NCI-H460 (cell line): Measurements from ENCODE around the gene PTPRM. TPM values are rescaled to one million over a fixed set of nuclear protein-coding genes. Genes with fewer than 3 reads are reported as not detected.

Experiments used
- DNase-seq: peaks from one replicate; pipeline ENCODE4 v3.0.0-alpha.2; 2016; ENCODE audit warnings: low read depth; ENCODE audit errors: extremely low read depth
- total RNA-seq: library from RNA; depleted of rRNA; stranded (reverse); fragments of >200 nt; shearing (Covaris generic); gene quantifications from 2 replicates; pipeline ENCODE4 v1.2.3, GENCODE V29; 2014

PTPRM gene
- total RNA-seq, 1 experiment from 2014 or later: 129 TPM

DNA sequence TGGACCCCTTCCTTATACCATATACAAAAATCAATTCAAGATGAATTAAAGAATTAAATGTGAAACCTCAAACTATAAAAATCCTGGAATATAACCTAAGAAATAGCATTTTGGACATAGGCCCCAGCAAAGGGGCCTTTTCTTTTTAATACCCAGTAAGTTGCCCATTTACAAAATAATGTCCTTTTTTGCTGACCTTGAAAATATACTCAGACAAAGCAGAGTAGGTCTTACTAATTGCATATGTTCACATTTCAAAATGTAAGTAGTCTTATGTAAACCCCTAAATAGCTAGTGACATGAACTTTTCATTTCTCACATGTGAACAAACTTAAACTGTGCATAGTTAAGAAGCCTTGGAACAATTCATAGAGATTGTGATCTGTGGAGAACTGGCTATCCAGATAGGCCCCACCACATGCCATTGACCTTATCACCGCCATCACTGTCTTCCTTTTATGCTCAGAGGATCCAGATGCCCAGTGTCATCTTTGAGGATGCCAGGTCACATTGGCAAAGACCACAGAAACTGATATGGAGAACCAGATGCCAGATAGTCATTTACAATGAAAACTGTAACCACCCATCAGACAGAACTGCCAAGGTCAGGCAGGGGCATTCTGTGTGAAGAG, 759.8 kb downstream of the PTPRM start:
- no peak for DNase-seq

DNA sequence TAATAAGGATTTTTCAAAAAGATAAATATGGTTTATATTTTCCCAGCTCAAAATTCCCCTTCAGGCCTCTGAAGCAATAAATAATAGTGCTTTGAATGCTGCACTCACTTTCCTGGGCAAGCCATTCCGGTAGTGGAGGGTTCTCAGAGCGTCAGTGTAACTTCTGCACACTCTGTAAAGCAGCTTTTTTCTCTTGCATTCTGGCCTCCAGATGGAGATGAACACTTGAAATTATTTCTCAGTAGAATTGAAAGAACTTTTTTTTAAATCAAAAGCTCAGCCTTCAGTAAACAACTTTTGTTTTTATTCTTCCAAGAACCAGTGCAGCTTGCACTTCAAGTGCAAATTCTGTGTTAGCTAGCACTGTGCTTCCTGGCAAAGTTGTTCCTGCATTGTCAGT, 761.0 kb downstream of the PTPRM start:
- DNase-seq: no peak

DNA sequence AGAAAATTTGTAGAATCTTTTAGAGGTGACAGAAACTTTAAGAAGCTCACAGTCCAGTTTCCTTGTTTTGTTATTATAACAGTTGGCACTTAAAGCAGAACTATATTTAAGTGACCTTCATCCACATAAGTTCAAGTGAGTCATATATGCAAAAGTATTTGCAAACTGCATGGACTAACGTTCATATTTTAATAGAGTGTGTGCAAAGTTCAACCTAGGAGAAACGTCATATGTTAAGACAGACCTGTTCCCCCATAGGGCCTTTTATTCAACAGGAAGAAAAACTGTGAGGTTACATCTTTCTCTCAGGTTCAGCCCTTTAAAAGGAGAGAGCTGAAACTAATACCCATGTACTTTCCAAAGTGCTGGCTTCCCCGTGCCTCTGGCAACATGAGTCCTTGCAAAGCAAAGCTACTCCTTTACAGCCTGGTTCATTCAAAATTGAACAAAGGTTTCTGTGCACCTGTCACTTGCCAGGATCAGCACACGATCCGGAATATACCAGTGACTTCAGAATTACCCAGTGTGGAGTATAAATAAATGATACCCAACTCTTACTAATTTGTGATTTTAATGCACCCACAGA, 762.2 kb downstream of the PTPRM start:
- no peak for DNase-seq

DNA sequence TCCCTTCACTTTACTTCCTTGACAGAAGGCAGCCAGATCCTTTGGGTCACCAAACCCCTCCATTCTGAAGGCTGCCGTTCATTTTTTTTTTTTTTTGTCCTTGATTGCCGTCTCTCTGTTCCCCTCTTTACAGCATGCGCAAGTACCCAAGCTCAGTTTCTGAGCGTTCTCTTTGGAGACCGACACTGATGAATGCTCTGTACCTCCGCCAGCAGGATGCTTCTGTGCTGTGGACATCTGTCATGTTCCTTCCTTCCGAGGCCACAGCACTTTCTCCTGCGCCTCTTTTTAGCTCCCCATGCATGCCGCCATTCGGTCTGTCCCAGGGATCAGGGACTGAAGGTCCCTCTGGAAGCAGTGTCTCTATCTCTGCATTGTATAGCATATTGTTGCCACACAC, 763.5 kb downstream of the PTPRM start:
- no peak for DNase-seq

DNA sequence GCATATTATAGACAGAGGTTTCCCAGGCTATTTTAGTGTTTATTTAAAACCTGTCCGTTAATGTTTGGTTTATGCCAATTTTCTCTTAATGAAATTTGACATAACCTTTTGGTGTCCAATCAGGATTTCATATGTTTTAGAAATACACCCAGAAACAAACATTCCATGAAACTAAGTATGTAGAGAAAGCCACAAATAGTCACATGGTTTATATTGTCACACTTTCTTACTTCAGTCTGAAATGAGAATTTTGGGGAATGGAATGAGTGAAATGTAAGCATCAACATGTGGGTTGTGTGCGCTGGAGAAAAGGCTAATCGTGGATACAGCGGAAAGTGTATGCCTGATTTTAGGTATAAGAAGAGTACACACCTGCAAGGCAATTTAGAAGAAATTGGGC, 765.2 kb downstream of the PTPRM start:
- DNase-seq: no peak

DNA sequence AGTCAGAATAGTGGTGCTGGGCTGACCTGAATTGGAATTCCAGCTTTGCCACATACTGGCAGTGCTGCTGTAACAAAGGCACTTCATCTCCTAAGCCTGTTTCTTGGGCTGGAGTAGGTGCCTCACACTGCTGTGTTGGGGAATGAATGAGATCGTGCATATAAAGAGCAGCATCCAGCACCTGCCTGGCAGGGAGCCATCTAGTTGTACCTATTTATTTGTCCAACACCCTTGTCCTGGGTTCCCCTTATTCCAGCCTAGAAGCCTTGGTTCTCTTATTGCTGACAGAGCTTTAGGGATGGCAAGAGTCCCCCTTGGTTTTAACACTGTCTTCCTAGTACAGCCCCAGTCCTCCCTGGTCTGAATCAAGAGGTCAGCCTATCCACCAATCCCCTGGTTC, 766.8 kb downstream of the PTPRM start:
- DNase-seq: no peak

DNA sequence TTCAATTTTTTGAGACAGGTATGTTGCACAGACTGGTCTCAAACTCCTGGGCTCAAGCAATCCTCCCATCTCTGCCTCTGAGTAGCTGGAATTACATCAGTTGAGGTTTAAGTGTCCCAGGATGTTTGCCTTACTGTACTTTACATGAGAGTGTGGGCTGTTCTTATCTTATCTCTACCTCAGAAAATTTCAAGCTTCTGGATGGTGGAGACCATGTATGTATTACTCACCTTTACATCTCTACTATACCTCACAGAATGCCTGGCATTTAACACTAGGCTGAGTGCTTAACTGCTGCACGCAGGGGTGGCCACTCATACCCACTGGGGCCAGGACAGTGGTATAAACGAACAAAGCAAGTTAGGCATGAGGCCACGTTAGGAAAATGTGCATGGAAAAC, 770.1 kb downstream of the PTPRM start:
- DNase-seq: no peak

DNA sequence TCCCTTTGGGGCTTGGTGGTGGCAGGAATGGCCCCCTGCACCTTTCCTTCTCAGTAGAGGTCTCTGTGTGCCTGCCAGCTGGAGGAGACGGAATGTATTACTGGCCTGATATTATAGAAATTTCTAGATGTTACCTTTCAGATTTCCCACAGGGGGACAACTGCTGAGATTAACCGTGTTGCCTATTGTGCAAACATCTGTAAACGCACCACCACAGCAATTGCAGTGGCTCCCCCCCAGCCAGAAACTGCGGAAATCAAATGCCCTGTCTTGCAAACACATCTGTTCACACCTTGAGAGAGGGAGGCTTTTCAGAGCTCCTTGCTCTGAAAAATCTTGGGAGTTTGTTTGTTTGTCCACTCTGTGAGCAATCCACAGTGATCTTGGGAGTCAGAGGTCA, 772.1 kb downstream of the PTPRM start:
- DNase-seq: no peak

DNA sequence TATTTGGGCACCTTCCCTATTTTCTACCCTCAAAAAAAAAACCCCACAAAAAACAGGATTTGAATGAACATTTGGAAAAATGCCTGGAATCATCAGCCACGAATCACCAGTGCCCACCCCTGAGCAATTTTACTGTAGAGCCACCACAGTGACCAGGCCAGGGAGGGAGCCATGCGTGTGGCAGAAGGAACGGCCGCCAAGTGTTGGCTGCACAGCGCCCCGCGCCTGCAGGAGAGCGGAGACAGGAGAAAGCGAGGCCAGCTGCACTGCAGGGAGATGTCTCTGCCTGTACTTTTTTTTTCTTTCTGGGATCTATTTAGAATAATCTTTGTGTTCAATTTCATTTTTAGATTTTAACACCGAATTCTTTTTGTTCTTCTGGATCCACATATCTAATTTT, 772.8 kb downstream of the PTPRM start:
- no peak for DNase-seq

DNA sequence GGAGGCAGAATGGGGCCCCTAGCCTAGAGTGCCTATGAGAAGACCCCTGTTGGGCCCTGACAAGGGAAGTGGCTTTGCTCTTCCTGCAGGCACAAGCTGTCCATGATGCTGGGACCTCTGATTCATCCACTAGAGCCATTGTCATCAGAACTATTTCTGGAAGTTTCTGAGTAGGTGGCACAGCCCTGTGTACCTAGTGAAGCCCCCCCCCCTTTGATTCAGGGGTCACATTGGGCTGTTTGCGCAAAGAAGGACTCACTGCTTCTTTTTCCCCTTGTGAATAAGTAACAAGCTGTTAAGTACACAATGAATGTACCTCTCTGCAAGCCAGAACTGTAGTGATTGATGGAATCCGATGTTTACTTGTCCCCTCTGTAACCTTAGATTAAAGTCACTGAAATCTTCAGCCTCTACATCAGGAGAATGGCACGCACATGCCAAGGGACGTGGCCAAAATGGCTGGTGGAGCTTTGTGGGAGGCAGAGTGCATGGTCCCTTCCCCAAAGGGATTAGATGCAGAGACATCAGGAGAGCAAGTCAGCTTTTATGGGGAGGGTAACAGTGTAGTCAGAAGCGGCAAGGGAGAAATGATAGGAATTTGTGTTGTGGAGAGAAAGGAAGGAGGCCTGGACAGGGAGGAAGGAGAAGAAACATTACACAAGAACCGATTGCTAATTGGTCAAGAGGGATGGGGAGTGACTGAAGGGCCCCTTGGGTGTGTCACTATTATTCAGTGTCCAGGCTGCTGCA, 774.5 kb downstream of the PTPRM start:
- no peak for DNase-seq

DNA sequence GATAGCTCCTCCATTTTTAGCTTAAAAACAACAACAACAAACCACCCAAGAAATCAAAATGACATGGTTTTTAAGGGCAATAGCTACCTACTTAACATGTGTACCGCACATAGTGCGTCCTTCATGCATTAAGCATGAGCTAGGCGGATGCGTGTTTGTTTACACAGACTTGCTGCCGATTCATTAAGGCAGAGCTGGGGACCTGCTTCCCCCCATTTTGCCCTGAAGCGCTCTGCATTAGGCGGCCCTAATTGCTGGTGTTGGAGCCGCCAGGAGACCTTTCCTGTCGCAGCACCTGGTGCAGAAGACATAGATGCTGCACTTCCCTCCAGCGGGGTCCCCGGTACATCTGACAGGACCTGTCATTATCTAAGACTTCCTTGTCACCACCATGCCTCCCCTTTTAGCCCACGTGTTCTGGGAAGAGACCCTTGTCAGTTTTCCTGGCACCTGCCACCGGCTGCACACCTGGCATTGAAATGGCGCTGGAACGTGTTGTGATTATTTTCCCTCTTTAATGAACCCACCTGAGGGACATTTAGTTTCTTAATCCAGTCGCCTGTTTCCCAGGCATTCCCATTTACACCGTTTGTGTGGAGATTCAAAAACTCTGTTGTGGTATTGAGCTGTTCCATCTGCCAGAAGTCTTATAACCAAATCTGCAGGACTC, 781.1 kb downstream of the PTPRM start:
- DNase-seq: no peak

DNA sequence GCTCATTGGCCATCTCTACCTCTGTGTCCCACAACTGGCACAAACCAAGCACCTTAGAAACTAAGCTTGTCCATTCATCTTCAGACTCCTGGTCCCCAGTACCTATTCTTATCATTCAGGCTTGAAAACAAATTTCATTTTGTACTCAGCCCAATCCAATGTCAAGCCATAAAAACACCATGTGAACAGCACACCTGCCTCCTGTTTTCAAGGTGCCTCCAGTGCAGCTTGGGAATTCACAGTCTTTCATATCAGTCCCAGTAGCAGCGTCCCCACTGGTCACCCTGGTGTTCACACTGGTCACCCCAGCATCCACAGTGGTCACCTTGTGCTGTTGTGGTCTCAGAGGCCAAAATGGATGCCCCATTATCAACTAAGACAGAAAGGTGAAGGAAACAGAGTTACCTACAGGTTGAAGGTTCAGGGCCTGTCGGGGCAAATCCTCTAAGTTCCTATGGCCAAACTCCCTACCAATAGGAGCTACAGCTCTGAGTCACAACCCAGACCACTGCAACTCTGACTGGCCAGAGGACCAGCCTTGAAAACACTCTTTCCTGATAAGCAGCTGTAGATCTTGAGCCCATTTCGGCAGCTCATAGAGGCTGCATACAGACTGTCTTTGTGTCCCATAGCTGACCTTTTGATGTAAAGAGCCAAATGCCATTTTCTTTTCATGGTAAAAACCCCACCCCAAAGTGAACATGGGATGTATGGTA, 782.6 kb downstream of the PTPRM start:
- DNase-seq: no peak

DNA sequence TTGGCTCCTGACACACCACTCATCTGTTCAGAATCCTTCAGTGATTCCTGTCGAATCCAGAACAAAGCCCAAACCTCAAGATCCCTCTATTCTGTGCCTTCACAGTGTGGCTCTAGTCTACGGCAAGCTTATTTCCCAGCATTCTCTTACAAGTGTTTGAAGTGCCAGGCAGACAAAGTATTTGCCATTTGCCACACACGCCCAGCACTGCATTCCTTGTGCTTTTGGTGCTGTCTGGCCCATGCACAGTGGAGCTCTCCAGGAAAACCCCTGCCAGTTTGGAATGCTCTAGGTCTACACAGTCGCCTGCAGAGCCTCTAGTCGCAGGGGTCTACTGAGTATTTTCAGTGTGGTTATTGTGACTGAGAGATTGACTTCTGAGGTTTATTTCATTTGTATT, 783.5 kb downstream of the PTPRM start:
- DNase-seq: no peak

DNA sequence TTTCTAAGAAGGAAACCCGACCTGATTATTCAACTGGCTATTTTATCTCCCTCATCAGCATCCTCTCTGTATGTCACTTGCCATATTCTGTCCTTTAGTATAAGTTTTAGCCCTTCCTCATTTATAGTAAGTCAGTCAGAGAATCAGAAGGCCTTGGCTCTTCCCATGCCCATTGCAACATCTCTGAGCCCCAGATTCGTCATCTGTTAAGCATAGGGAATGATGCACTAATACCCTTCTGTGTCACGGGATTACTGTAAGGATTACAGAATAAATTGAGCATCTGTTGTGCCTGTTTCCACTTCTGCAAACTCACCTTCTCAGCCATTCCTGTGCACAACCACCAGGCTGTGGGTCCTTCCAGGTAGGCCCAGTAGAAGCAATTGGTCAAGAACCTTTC, 784.0 kb downstream of the PTPRM start:
- DNase-seq: no peak

DNA sequence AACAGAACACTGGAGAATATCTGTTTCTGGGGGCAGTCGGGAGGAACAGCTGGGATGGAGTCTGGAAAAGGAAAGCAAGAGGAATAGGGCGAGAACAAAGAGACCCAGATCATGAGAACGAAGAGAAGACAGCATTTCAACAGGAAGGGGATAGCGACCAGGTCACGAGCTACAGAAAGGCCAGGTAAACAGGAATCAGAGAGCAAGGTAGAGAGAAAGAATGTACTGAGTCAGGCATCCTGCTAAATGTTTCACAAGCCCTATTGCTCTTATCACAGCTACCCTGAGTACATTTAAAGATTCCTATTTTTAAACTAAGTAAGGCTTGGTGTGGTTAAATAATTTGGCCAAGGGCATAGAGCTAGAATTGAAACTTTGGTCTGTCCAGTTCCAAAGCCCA, 787.2 kb downstream of the PTPRM start:
- DNase-seq: no peak

DNA sequence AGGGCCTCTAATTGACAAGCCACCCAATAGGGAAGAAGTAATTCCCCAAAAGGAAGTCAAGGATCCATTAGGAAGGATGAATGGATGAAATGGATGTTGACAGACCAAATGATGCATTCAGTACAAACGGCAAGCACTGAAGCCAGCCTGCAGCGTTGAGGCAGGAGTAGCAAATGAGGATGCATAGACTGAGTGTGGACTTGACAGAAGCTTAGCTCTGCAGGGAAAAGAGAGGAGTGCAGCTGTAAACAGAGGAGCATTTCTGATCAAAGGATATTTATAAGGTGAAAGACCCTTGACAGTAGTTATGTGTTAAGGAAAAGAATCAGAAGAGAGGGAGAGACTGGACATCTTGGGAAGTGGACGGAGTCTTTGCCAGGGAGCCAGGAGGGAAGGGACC, 788.9 kb downstream of the PTPRM start:
- DNase-seq: no peak

DNA sequence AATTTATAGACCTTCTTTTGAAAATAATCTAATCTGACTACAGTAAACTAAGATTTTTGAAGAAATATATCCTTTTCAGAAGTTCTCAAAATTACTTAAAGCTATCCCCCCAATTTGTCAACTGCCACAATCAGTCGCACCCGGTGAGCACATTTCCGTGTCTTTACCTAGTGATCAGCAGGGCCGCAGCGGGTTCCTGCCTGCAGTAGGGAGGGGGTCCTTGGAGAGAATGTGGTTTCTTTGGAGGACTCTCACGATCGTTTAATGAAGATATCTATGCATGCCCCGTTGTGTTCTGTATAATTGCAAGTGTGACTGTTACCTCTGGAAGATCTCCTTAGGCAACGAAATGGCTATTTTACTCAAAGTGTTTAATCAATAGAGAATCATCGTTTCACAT, 790.2 kb downstream of the PTPRM start:
- no peak for DNase-seq

DNA sequence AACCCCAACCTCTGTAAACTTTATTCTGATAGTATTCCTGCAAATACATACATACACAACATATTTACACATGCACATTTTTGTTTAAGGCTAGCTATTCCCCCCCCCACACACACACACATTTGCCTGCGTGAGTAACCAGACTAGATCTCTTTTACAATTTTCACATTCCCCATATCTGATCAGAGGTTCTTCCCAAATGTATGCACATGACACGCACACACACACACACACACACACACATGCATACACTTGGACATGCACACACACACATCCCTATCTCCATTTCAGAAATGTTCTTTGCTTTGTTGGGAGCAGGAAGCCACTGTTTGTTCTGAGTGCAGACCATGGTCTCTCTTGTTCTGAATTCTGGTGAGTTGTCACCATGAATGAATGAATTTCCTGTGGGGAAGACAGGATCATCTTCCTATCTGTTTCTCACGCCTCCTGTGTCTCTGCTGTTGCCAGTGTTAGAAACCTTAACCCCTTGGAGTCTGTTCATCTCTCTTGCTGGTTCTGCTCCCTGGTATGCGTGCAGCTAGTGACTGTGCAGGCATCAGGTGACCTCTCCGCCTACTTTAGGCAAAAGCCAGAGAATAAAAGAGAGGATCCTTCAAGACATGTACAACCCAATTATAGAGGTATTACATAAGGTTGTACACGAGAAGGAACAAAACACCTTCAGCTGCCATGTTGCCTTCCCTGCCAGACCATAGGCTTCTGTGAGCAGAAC, 791.1 kb downstream of the PTPRM start:
- no peak for DNase-seq

DNA sequence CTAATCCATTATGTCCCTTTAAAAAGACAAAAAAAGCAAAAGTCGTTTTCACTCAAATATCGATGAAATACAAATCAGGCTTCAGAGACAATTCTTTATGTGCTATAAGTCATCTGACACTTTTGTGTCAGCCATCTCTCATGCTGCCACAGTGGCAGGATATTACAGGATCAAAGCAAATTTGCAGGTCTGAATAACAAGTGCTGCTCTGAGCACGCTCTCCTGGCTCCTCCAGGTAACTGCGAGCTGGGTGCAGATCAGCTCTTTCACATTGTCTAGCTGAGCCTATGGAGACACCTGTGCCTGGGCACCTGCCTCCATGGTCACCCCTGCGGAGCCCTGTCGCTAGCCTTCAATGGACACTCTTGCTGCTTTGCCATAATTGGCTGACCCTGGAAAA, 792.0 kb downstream of the PTPRM start:
- DNase-seq: no peak

DNA sequence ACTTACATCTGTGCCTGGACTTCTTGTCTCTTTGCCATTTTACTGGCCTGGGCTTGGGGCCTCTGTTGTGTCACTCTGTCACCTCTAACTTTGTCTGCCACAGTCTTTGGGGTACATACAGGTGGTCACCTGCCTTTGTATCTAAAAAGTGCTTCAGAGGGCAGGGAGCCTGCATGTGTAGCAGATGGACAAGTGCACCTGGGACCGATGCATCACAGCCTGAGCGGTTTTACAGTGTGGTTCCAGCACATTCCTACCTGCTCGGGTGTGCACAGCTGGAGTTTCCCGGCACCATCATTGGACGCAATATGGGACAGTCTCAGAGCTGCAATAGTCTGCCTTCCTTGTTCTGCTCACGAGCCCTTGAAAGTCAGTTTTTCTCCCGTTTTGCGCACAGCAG, 792.4 kb downstream of the PTPRM start:
- DNase-seq: no peak
